ENCODE measurements around the gene THBS2.

DNA sequence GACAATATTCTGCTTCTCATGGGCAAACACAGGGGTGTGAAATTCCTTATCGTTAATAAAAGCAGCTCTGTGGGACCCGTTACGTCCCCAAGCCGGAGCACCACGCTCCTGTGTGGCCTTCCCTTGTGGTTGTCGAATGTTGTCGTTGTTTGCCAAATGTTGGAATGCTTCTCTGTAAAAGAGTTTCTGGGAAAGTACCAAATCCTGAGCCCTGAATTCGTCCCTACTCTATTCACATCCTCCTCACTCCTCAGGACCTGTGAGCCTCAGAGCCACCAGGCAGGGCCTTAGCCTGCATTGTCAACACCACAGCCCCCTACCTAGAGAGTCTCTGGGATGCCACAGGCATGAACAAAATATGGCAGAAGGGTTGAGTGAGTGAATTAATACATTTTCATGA, 64.0 kb downstream of the THBS2 start:
- TF ChIP-seq POLR2A (IDR thresholded peaks at IDR 0.05; ENCODE audit: low read depth, low read length) (no peak), TAF1 (IDR thresholded peaks at IDR 0.05; ENCODE audit: low read depth, low read length) (no peak), POLR2AphosphoS5 (IDR thresholded peaks at IDR 0.05; ENCODE audit: low read depth, low read length) (no peak)
